Measurements from ENCODE around the gene NETO1. TPM values are rescaled to one million over a fixed set of nuclear protein-coding genes. Genes with fewer than 3 reads are reported as not detected.

Gene NETO1
- polyA plus RNA-seq, 3 donors: 0.43 to 1.2 (median 0.69) TPM

GRCh38 chr18:72846736-72847533 lies 20.9 kb downstream of the NETO1 start:
- no peak for DNase-seq

DNA sequence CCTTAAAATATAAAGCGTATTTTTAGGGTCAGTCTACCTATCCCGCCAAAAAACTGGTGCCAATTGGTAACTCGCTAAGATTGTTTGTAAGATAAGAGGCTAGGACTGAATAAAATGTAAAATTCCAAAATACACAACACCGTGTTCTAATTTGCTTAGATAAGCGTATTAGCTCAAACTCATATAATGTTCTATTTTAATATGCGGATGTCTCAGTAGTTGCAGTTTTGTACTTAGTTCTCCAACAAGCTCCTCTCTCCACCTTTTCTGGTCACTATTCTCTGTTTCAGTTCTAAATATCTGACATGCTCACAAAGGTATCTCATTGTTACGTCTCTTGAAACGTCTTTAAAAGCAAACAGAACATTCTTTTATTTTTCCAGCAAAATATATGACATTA lies 24.0 kb downstream of the NETO1 start:
- no peak for DNase-seq

DNA sequence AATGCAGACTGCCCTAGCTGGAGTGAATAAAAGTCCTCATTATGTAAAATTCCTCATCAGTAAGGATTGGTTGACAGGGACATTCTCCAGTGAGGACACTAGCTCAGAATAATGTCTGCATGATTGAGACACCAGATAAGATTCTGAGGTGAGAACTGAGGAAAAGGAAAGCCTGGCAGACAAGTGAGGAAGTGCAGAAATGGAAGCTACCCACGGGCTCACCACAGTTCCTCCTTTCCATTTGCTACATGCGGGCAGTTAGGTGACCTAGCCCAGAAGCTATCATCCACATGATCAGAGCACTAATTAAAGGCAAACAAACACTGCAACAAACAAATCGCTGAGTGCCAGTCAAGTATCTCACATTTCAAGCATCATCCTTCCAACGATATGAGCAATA lies 27.7 kb downstream of the NETO1 start:
- no peak for DNase-seq

GRCh38 chr18:72834731-72835130 lies 33.1 kb downstream of the NETO1 start:
- DNase-seq: no peak

DNA sequence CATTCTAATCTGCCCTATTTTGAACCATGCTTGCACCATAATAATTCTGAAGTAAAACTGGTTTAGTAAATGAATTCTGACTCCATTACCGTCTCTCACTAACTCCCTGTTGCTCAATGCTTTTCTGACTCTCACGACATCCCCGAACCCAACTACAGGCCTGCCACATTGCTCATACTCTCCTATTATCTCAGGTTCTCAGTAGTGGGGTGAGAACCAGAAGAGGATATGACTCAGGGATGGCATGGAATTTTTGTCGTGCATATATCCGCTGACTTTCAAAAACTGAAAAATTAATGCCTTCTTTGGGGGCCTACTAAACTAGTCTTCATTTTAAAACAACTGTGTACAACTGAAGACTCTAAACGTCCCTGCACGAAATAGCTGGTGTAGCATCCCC lies 34.3 kb downstream of the NETO1 start:
- DNase-seq: no peak

DNA sequence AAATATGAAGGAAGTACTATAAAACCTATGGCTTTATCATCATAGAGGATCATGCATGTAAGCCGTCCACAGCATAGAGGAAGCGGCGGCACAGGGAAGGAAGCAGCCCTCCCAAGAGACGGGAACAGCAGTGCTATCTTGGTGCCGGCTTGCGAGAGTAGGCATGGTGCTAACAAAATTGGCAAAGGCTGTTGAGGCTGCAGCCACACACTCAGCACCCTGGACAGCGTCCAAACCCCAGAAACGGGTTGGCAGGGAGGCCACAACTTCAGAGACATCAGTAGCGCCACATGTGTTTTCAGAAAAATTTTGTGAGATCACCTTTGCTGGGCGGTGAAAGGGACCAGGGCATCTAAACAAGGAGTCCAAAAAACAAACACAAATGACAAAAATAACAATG lies 37.7 kb downstream of the NETO1 start:
- peak; percentile 54 for DNase-seq

DNA sequence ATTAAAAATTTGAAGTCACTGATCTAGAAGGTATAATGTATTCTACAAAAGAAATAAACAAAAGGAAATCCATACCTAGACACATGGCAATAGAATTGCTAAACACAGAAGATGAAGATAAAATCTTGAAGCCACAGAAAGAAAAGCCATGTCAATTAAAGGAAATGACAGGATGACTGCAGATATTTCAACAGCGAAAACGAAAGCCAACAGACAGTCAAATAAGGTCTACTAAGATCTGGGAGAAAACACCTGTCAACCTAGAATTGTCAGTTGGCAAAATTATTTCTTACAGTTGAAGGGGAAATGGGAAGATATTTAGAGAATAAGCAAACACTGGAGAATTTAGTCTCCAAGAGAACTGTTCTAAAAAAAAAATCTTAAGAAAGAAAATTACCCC lies 39.2 kb downstream of the NETO1 start:
- DNase-seq: no peak

GRCh38 chr18:72826736-72827135 lies 41.1 kb downstream of the NETO1 start:
- no peak for DNase-seq

GRCh38 chr18:72823345-72823744 lies 44.4 kb downstream of the NETO1 start:
- no peak for DNase-seq

GRCh38 chr18:72822202-72822601 lies 45.6 kb downstream of the NETO1 start:
- DNase-seq: no peak

DNA sequence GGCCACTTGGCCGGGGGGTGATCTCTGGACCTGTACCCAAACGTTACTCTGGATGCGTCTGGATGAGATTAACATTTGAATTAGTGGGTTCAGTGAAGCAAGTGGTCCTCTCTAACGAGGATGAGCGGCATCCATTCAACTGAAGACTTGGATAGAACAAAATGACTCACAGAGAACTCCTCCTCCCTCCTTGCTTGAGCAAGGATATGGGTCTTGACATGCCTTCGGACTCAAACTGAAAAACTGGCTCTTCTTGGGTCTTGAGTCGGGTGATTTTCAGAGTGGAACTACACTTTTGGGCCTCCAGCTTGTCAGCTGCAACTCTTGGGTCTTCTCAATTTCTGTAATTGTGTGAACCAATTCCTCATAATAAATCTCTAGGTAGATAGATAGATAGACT lies 47.2 kb downstream of the NETO1 start:
- DNase-seq: no peak

GRCh38 chr18:72819050-72819449 lies 48.7 kb downstream of the NETO1 start:
- no peak for DNase-seq

DNA sequence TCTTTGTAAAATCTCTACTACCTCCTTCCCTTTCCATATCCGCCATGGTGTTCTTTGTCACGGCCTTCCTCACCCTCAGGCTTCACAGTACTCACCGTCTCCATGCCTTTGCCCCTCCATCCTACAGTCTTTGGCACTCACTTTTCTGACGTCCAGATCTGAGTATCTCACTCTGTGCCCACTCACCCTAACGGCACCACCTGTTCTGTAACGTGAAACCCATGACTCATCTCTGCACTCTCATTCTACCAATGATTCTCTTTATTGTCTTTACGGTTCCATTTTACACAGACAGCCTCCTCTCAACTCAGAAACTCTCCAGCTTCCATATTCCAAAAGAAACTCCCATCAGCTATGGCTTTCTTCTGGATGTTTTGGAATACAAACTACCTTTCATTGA lies 56.7 kb downstream of the NETO1 start:
- DNase-seq: no peak

GRCh38 chr18:72808680-72809079 lies 59.1 kb downstream of the NETO1 start:
- DNase-seq: no peak

DNA sequence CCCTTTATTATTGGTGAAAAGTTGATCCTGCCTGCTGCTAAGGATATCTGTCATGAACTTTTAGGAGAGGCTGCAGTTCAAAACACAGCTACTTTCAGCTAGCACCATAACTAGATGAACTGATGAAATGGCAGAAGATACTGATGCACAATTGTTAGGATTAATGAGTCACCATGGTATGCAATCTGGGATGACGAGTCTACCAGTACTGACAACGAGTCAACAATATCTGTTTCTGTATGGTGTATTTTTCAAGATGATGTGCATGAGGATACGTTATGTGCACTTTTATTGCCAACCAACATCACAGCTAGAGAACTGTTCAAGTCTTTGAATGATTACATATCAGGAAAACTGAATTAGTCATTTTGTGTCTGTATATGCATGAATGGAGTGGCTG lies 68.7 kb downstream of the NETO1 start:
- no peak for DNase-seq

- DNase-seq: no peak
These were observed 84.3 kb downstream of the NETO1 start for GRCh38 chr18:72783530-72783929.

GRCh38 chr18:72774914-72775313 lies 92.9 kb downstream of the NETO1 start:
- DNase-seq: no peak

GRCh38 chr18:72772916-72773315 lies 94.9 kb downstream of the NETO1 start:
- no peak for DNase-seq

GRCh38 chr18:72768681-72769229 lies 99.0 kb downstream of the NETO1 start:
- no peak for DNase-seq

- DNase-seq: peak; percentile 61
These were observed 105.2 kb downstream of the NETO1 start for GRCh38 chr18:72762515-72763122.

DNA sequence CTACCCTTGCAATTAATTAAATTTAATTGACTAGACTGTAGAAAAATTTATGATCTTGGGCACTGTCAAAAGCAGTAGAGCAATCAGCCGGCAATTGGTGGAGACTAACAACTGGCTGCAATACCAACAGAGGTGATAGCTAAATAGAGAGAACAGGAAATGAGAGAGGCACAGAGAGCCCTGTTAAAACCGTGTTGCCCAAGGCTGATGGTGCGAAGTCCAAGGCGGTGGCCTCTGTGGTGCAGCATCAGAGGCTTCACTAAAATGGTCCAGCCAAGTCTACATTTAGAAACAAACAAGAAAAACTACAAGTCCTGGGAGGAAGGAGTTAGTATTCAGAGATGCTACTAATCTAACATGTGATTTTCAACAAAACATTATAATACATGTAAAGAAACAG lies 115.6 kb downstream of the NETO1 start:
- no peak for DNase-seq

GRCh38 chr18:72742002-72742401 lies 125.8 kb downstream of the NETO1 start:
- no peak for DNase-seq

DNA sequence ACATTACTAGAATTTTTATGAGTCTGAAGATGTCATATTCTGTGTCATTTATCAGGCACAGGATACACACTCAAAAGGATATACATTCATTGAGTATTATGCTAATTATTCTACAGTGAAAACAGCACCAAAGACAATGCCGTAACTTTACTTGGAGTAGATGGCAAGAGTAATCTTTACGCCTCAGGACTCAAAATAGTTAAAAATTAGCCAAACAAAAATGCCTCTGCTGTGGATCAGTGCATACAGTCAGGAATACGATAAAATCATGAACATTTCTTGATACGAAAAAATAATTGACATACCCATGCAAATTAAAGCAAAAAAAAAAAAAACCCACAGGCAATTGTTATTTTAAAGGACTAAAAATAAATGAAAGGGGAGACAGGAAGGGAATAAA lies 129.7 kb downstream of the NETO1 start:
- peak; percentile 7 for DNase-seq

DNA sequence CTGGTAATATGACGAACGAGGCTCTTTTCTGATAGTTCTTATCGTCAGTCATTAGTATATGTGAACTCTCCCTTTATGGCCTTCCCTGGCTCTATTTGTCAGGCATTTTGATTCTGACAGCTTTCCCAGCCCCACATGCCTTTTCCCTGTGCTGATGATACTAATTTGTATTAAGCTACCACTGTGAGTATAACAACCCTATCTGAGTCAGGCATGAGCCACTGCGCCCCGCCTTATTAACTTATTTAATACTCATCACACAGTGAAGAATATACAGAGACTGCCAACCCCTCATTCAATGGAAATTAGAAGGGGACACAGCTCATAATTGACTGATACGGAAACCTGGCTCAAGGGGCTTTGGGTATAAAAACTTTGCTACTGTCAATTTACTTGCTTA lies 140.0 kb downstream of the NETO1 start:
- no peak for DNase-seq
